ENCODE results near the gene EIF2D.
A peak's percentile ranks its signal among the peaks of the same experiment; 100 is the strongest.

EIF2D gene

GRCh38 chr1:206568779-206569352, 43.4 kb downstream of the EIF2D start:
- no peaks in the 10 kb centered on the region for H3K36me3 ChIP-seq (ENCODE audit: control insufficient read depth, insufficient read depth, low read length)
- H3K27ac ChIP-seq (ENCODE audit: low read depth, low read length), result no peak overlapping the region
- no peak overlapping the region for H3K4me3 ChIP-seq (ENCODE audit: low read depth, low read length)
- no peak overlapping the region for H3K9ac ChIP-seq (ENCODE audit: low read depth, low read length)
- H3K4me1 ChIP-seq (ENCODE audit: control insufficient read depth, insufficient read depth, low read length), result peaks cover 9% of the 10 kb centered on the region; the same call in 1 of the 2 replicates
- H3K27me3 ChIP-seq (ENCODE audit: control insufficient read depth, insufficient read depth, low read length), result no peaks in the 10 kb centered on the region
- no peaks in the 10 kb centered on the region for H3K9me3 ChIP-seq (ENCODE audit: control insufficient read depth, insufficient read depth, low read length)

- no peaks in the 10 kb centered on the region for H3K27me3 ChIP-seq (ENCODE audit: control insufficient read depth, insufficient read depth, low read length)
- H3K4me3 ChIP-seq (ENCODE audit: low read depth, low read length), result no peak overlapping the region
- no peak overlapping the region for H3K27ac ChIP-seq (ENCODE audit: low read depth, low read length)
- no peak overlapping the region for H3K9ac ChIP-seq (ENCODE audit: low read depth, low read length)
- H3K4me1 ChIP-seq (ENCODE audit: control insufficient read depth, insufficient read depth, low read length), result peaks cover 9% of the 10 kb centered on the region; the same call in 1 of the 2 replicates
- H3K9me3 ChIP-seq (ENCODE audit: control insufficient read depth, insufficient read depth, low read length), result no peaks in the 10 kb centered on the region
- H3K36me3 ChIP-seq (ENCODE audit: control insufficient read depth, insufficient read depth, low read length), result no peaks in the 10 kb centered on the region
Measured at GRCh38 chr1:206568256-206568655, 44.0 kb downstream of the EIF2D start.

DNA sequence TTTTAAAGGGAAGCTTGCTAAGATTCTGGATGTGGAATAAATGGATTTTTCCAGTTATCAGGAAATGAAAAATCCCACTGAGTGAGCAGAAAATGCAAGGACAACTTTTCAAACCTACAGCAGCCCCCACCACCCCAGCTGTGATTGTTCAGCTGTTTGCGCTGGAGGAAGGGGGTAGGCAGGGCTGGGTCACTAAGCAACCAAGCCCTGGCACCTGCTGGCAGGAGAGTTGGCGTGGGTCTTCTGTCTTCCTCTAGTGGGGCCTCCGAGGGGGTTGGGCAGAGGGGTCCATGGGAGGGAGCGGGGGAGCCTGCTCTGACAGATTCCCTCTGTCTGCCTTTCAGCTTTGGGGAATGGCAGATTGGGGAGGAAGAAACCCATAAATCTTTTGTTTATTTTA, 45.3 kb downstream of the EIF2D start:
- Histone ChIP-seq H3K9me3 (ENCODE audit: control insufficient read depth, insufficient read depth, low read length) (no peaks in the 10 kb centered on the region), H3K36me3 (ENCODE audit: control insufficient read depth, insufficient read depth, low read length) (no peaks in the 10 kb centered on the region), H3K27me3 (ENCODE audit: control insufficient read depth, insufficient read depth, low read length) (no peaks in the 10 kb centered on the region), H3K27ac (ENCODE audit: low read depth, low read length) (no peak overlapping the region), H3K4me3 (ENCODE audit: low read depth, low read length) (no peak overlapping the region), H3K4me1 (ENCODE audit: control insufficient read depth, insufficient read depth, low read length) (peaks cover 9% of the 10 kb centered on the region; the same call in 1 of the 2 replicates), H3K9ac (ENCODE audit: low read depth, low read length) (no peak overlapping the region)

GRCh38 chr1:206565995-206566394, 46.3 kb downstream of the EIF2D start:
- Histone ChIP-seq H3K4me1 (ENCODE audit: control insufficient read depth, insufficient read depth, low read length) (peaks cover 9% of the 10 kb centered on the region; the same call in 1 of the 2 replicates), H3K9ac (ENCODE audit: low read depth, low read length) (no peak overlapping the region), H3K27ac (ENCODE audit: low read depth, low read length) (no peak overlapping the region), H3K27me3 (ENCODE audit: control insufficient read depth, insufficient read depth, low read length) (no peaks in the 10 kb centered on the region), H3K9me3 (ENCODE audit: control insufficient read depth, insufficient read depth, low read length) (no peaks in the 10 kb centered on the region), H3K36me3 (ENCODE audit: control insufficient read depth, insufficient read depth, low read length) (no peaks in the 10 kb centered on the region), H3K4me3 (ENCODE audit: low read depth, low read length) (no peak overlapping the region)

DNA sequence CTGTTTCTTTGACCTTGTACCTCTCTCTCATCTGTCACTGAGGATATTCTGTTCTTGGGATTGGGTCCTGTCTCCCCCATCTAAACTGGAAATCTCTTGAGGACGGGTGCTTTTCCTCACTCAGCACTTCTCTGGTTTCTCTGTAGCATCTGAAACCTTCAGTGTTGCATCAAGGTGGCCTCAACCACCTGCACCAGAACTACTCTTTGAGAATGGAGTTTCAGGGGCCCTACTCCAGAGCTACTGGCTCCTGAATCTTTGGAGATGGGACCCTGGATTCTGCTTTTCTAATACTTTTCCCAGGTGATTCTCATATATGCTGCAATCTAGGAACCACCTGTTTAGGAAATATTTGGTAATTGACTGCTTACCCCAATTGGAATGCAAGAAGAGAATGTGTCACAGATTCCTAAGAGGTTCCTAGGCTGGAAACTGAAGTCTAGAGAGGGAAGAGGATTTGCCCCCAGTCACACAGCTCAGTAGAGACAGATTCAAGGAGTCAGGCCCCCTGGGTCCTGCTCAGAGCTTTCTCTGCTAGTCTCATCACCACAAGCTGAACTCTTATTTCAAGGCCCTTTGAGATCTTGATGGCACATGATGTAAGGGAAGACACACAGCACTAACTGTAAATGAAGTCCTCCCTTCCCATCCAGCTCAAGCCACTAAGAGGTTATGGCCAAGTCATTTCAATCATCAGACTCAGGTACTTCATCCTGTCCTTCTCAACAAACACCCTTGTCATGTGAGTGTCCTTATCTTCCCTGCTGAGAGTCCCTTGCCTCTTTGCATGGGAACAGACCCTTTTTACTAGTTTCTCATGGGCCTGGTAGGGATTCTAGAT, 48.7 kb downstream of the EIF2D start:
- H3K9ac ChIP-seq (ENCODE audit: low read depth, low read length), result no peak overlapping the region
- H3K36me3 ChIP-seq (ENCODE audit: control insufficient read depth, insufficient read depth, low read length), result no peaks in the 10 kb centered on the region
- no peaks in the 10 kb centered on the region for H3K9me3 ChIP-seq (ENCODE audit: control insufficient read depth, insufficient read depth, low read length)
- H3K4me1 ChIP-seq (ENCODE audit: control insufficient read depth, insufficient read depth, low read length), result no peaks in the 10 kb centered on the region
- no peak overlapping the region for H3K4me3 ChIP-seq (ENCODE audit: low read depth, low read length)
- H3K27me3 ChIP-seq (ENCODE audit: control insufficient read depth, insufficient read depth, low read length), result peaks cover 15% of the 10 kb centered on the region
- no peak overlapping the region for H3K27ac ChIP-seq (ENCODE audit: low read depth, low read length)

GRCh38 chr1:206560007-206560716, 52.1 kb downstream of the EIF2D start:
- H3K27ac ChIP-seq (ENCODE audit: low read depth, low read length), result no peak overlapping the region
- H3K36me3 ChIP-seq (ENCODE audit: control insufficient read depth, insufficient read depth, low read length), result no peaks in the 10 kb centered on the region
- H3K4me1 ChIP-seq (ENCODE audit: control insufficient read depth, insufficient read depth, low read length), result 0 out of 2 replicates have a peak, but pooled peaks cover 5% of the 10 kb centered on the region
- H3K27me3 ChIP-seq (ENCODE audit: control insufficient read depth, insufficient read depth, low read length), result peaks cover 47% of the 10 kb centered on the region
- no peak overlapping the region for H3K9ac ChIP-seq (ENCODE audit: low read depth, low read length)
- no peaks in the 10 kb centered on the region for H3K9me3 ChIP-seq (ENCODE audit: control insufficient read depth, insufficient read depth, low read length)
- H3K4me3 ChIP-seq (ENCODE audit: low read depth, low read length), result no peak overlapping the region

- H3K9me3 ChIP-seq (ENCODE audit: control insufficient read depth, insufficient read depth, low read length), result no peaks in the 10 kb centered on the region
- H3K36me3 ChIP-seq (ENCODE audit: control insufficient read depth, insufficient read depth, low read length), result no peaks in the 10 kb centered on the region
- peaks cover 47% of the 10 kb centered on the region for H3K27me3 ChIP-seq (ENCODE audit: control insufficient read depth, insufficient read depth, low read length)
- no peak overlapping the region for H3K9ac ChIP-seq (ENCODE audit: low read depth, low read length)
- H3K4me1 ChIP-seq (ENCODE audit: control insufficient read depth, insufficient read depth, low read length), result 0 out of 2 replicates have a peak, but pooled peaks cover 5% of the 10 kb centered on the region
- no peak overlapping the region for H3K27ac ChIP-seq (ENCODE audit: low read depth, low read length)
- no peak overlapping the region for H3K4me3 ChIP-seq (ENCODE audit: low read depth, low read length)
Measured at GRCh38 chr1:206559672-206559995, 52.6 kb downstream of the EIF2D start.

- Histone ChIP-seq H3K9ac (ENCODE audit: low read depth, low read length) (no peak overlapping the region), H3K27me3 (ENCODE audit: control insufficient read depth, insufficient read depth, low read length) (peaks cover 47% of the 10 kb centered on the region), H3K9me3 (ENCODE audit: control insufficient read depth, insufficient read depth, low read length) (no peaks in the 10 kb centered on the region), H3K27ac (ENCODE audit: low read depth, low read length) (no peak overlapping the region), H3K4me3 (ENCODE audit: low read depth, low read length) (no peak overlapping the region), H3K36me3 (ENCODE audit: control insufficient read depth, insufficient read depth, low read length) (no peaks in the 10 kb centered on the region), H3K4me1 (ENCODE audit: control insufficient read depth, insufficient read depth, low read length) (0 out of 2 replicates have a peak, but pooled peaks cover 5% of the 10 kb centered on the region)
Measured at GRCh38 chr1:206558794-206559671, 53.2 kb downstream of the EIF2D start.

DNA sequence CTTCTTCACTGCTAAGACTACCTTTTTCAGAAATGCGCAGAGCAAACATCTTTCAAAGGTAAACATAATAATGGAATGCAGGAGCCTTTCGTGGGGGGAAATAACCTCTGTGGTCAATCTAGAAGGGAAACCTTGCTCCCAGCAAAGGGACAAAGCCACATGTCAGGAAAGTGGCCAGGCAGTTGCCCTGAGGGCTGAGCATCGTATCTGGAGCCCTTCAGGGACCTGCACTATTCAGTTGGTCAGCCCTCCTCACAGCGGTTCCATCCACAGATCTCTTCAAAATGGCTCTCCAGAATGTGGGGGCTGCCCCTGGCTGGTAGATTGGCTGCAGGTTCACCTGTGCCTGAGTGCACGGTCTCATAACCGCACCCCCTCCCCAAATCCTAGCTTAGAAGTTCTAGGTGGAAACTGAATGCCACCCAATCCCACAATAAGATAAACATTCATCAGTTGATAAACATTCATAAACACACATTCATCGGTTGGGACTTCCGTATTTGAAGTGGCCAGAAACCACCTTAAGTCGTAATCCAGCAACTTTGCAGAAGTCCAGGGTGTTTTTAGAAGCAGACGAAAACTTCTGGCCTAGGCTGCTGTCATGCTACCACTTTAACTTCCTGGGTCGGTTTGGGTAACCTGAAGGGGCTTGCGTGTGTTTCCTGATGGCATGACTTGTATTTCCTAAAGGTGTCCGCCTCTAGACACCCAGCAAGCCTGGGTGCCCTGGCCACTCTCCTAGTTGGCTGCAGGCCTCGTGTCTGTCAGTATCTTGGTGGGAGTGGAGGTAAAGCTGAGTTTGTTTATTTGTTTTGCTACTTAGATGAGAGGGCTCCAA, 54.4 kb downstream of the EIF2D start:
- Histone ChIP-seq H3K4me1 (ENCODE audit: control insufficient read depth, insufficient read depth, low read length) (0 out of 2 replicates have a peak, but pooled peaks cover 5% of the 10 kb centered on the region), H3K4me3 (ENCODE audit: low read depth, low read length) (peak overlapping the region; percentile 59), H3K27me3 (ENCODE audit: control insufficient read depth, insufficient read depth, low read length) (peaks cover 47% of the 10 kb centered on the region), H3K27ac (ENCODE audit: low read depth, low read length) (no peak overlapping the region), H3K36me3 (ENCODE audit: control insufficient read depth, insufficient read depth, low read length) (no peaks in the 10 kb centered on the region), H3K9me3 (ENCODE audit: control insufficient read depth, insufficient read depth, low read length) (no peaks in the 10 kb centered on the region), H3K9ac (ENCODE audit: low read depth, low read length) (no peak overlapping the region)
